Effector CD4-positive, alpha-beta T cell (primary cell): Measurements from ENCODE around the gene RGL3. TPM values are rescaled to one million over a fixed set of nuclear protein-coding genes. Genes with fewer than 3 reads are reported as not detected.
"Not testable (repeated sequence)": the region's sequence is repeated elsewhere in the genome, so short reads cannot be mapped to it uniquely, and the experiment has no call there.

Source experiments
- DNase-seq: peaks from one replicate; pipeline ENCODE4 v3.0.0-alpha.2; 2020
- total RNA-seq: gene quantifications from one replicate; lab custom pipeline; 2026; lab: John Stamatoyannopoulos, UW

The RGL3 gene, protein sequence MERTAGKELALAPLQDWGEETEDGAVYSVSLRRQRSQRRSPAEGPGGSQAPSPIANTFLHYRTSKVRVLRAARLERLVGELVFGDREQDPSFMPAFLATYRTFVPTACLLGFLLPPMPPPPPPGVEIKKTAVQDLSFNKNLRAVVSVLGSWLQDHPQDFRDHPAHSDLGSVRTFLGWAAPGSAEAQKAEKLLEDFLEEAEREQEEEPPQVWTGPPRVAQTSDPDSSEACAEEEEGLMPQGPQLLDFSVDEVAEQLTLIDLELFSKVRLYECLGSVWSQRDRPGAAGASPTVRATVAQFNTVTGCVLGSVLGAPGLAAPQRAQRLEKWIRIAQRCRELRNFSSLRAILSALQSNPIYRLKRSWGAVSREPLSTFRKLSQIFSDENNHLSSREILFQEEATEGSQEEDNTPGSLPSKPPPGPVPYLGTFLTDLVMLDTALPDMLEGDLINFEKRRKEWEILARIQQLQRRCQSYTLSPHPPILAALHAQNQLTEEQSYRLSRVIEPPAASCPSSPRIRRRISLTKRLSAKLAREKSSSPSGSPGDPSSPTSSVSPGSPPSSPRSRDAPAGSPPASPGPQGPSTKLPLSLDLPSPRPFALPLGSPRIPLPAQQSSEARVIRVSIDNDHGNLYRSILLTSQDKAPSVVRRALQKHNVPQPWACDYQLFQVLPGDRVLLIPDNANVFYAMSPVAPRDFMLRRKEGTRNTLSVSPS
- not detected for total RNA-seq

DNA sequence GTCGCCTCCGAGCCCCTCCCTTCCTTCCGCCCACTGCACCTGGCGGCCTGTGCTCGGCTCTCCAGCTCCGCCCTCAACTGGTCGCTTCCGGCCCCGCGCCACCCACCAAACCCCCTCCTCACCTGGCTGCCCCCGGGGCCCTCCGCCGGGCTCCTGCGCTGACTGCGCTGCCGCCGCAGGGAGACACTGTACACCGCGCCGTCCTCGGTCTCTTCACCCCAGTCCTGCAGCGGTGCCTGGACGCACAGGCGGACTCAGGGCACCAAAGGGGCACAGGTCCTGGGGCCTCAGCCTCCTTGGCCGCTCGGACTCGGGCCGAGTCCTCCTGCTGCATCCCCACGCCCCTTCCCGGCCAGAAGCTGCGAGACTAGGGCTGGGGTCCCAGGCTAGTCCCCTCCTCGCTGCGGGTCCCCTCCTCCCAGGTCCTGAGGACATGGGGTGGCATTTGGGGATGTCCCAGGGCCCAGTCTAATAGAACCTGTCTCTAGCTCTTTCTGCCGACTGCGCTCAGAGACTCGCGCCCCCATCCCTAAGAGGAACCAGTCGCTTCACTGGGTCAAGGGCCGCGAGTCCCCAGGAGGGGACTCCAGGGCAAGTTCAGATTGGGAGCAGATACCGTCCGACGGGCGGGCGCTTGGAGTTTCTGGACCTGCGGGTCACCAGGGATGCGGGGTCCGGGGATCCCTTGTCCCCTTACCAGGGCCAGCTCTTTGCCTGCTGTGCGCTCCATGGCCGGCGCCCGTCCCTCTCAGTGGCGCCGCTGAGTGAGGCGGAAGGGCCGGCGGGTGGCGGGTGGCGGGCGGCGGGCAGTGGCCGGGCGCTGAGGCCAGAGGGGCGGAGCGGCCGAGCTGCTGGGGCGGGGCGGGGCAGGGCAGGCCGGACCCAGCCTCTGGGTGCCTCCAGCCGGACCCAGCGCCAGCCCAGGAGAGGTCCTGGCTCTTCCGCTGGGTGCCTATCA is at the start of gene RGL3:
Gene RGL3 (minus strand): TSS at position 766 of the 958 bp plus-strand sequence. CDS start 36 bp downstream, at position 730.
- no peak for DNase-seq

DNA sequence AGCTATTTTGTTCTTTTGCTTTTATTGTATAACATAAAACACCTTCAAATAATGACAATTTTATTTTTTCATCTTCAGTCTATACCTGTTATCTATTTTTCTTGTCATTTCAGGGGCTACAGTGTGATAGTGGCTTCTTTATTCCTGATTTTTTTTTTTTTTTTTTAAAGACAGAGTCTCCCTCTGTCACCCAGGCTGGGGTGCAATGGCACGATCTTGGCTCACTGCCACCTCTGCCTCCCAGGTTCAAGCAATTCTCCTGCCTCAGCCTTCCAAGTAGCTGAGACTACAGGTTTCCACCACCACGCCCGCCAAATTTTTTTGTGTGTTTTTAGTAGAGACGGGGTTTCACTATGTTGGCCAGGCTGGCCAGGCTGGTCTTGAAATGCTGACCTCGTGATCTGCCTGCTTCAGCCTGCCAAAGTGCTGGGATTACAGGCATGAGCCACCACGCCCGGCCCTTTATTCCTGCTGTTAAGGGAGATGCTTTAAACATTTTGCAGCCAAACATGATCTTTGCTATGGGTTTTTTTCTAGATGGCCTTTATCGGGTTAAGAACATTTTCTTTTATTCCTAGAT is 49.2 kb upstream of the RGL3 start:
- not testable (repeated sequence) for DNase-seq

DNA sequence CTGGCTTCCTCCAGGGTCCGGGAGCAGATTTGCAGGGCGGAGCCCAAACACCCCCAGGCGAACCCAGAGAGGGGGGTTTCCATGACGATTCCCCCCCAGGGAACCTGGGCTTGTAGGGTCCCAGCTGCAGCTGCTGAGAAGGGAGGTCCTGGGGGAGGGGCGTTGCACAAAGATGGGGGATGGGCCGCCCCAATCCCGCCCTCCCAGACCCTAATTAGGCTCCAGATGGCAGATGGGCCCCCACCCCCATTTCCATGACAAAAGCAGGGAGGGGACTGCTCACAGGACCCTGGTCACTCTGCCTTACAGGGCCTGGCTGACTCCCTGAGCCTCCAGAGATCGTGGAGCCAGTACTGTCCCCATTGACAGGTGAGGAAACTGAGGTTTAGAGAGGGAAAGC is 46.5 kb upstream of the RGL3 start:
- DNase-seq = no peak

DNA sequence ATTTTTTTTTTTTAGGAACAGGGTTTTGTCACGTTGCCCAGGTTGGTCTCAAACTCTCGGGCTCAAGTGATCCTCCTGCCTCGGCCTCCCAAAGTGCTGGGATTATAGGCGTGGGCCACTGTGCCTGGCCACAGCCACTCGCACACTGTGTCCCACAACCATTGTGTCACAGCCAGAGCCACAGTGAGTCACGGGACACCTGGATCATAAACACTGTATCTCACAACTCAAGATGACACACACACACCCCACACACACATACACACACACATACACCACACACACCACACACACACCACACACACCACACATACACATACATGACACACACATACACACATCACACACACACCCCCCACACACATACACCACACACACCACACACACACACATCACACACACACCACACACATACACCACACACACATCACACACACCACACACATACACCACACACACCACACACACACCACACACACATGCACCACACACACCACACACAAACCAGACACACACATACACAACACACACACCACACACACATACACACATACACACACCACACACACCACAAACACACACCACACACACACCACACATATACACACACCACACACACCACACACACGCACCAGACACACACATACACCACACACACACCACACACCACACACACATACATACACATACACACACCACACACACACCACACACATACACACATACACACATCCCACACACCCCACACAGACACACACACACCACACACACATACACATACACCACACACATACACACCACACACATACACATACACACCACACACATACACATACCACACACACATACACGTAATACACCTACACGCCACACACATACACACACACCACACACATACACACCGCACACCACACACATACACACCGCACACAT is 45.5 kb upstream of the RGL3 start:
- no peak for DNase-seq

DNA sequence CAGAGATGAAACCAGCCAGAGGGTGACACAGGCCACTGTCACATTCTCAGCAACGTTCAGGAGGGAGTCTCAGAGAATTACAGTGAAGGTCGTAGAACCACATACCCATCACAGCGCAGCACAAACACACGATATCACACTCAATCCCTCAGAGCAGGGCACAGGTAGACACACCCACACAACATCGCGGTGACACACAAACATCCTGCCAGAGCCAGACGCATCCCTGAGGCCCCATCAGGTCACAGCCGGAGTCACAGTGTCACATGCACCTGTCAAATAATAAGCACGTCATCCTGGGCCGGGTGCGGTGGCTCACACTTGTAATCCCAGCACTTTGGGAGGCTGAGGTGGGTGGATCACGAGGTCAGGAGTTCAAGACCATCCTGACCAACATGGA is 44.3 kb upstream of the RGL3 start:
- no peak for DNase-seq

DNA sequence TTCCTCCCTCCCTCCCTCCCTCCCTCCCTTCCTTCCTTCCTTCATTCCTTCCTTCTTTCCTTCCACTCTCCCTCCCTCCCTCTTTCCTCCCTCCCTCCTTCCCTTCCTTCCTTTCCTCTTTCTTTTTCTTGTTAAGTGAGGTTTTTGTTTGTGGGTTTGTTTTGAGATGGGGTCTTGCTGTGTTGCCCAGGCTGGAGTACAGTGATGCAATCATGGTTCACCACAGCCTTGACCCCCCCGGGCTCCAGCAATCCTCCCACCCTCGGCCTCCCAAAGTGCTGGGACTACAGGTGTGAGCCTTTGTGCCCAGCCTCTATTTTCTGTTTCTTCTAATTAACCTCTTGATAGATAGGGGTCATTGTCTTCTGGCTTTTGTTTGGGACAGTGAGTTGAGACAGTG is 42.3 kb upstream of the RGL3 start:
- no peak for DNase-seq

DNA sequence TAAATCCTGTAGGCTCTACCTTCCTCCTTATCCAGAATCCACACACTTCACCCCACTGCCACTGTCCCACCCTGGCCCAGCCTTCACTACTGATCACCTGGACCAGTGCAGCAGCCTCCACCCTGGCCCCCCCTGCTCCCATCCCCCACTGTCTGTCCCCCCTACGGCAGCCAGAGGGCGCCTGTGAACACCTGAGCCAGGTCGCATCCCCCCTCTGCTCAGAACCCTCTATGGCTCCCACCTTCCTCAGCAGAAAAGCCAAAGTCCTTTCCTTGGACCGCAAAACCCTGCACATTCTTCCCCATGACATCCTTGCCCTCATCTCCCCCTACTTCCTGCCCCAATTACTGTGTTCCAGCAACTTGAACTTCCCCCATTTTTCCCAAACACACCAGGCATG is 41.1 kb upstream of the RGL3 start:
- no peak for DNase-seq

DNA sequence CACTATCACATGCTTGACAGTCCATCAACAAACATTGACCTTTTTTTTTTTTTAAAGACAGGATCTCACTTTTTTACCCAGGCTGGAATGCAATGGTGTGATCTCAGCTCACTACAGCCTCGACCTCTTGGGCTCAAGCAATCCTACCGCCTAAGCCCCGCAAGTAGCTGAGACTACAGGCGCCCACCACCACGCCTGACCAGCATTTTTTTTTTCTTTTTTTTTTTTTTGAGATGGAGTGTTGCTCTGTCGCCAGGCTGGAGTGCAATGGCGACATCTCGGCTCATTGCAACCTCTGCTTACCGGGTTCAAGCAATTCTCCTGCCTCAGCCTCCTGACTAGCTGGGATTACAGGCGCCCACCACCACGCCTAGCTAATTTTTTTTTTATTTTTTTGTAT is 39.8 kb upstream of the RGL3 start:
- not testable (repeated sequence) for DNase-seq

DNA sequence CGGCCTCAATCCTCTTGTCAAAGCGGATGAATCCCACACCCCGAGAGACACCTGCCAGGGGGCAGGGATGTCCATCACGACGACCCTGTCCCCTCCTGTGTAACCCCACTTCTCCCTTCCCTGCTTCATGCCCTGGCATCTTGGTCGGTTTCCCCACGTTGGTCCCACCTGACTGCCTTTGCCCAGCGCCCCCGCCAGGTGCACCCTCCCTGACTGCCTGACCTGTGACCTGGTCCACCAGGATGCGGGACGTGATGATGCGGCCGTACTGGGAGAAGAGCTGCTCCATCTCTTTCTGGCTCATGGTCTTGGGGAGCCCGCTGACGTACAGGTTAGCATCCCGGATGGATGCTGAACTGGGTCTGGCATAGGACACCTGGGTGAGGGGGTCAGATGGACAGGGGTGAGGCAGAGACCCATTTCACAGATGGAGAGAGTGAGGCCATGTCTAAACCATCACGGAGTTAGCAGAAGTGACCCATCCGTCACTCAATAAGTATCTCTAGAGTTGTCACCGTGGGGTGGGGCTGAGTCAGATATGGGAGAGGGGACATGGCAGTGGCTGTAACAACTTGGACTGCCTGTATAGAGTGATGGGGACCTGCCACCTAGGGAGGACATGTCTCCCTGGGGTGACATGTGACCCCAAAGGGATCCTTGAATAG is 39.3 kb upstream of the RGL3 start:
- no peak for DNase-seq

DNA sequence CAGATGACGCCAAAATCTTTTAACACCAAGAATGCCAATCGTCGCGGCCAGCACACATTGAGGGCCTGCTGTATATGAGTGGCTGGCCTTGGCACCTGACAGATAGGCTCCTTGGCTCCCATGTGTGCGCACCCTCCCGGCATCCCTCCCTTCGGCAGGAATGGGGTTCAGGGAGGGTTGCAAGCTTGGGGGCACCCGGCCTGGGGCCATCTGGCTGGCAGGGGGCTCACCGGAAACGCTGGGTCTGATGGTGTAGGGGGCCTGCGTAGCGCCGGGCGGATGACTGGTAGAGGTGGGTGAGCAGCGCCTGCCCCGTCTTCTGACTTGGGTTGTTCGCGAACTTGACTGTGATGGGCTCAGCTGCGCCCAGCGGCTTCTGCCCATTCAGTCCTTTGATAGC is 38.7 kb upstream of the RGL3 start:
- no peak for DNase-seq

DNA sequence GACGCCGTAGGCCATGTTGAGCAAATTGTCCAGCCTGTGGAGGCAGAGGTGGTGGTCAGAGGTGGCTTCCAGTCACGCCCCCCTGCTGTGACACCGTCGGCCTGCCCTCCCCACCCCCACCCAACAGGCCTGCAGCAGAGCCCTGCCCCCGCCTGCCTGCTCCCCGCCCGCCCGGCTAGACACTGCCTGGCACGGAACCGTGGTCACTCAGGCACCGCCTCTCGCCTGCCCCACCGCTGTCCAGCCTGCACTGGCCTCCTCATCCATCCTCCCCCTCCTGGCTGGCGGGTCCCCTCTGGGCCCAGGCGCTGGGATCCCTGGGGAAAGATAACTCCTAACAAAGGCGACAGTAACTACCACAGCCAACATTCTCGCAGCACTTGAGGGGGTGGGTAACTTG is 38.0 kb upstream of the RGL3 start:
- DNase-seq = no peak

DNA sequence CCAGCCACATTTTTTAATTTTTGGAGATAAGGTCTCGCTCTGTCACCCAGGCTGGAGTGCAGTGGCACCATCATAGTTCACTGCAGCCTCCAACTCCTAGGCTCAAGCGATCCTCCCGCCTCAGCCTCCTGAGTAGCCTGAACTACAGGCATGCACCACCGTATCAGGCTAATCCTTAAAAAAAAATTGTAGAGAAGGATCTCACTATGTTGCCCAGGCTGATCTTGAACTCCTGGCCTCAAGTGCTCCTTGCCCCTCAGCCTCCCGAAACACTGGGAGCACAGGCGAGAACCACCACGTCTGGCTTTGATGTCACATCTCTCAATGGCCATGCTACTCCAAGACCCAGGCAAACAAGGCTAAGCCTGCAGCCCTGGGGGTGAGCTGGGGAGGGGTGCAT is 37.5 kb upstream of the RGL3 start:
- DNase-seq = no peak

DNA sequence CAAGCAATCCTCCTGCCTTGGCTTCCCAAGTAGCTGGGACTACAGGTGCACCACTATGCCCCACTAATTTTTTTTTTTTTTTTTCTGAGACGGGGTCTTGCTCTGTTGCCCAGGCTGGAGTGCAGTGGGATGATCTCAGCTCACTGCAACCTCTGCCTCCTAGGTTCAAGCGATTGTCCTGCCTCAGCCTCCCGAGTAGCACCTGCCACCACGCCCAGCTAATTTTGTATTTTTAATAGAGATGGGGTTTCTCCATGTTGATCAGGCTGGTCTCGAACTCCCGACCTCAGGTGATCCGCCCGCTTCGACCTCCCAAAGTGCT is 36.1 kb upstream of the RGL3 start:
- not testable (repeated sequence) for DNase-seq

DNA sequence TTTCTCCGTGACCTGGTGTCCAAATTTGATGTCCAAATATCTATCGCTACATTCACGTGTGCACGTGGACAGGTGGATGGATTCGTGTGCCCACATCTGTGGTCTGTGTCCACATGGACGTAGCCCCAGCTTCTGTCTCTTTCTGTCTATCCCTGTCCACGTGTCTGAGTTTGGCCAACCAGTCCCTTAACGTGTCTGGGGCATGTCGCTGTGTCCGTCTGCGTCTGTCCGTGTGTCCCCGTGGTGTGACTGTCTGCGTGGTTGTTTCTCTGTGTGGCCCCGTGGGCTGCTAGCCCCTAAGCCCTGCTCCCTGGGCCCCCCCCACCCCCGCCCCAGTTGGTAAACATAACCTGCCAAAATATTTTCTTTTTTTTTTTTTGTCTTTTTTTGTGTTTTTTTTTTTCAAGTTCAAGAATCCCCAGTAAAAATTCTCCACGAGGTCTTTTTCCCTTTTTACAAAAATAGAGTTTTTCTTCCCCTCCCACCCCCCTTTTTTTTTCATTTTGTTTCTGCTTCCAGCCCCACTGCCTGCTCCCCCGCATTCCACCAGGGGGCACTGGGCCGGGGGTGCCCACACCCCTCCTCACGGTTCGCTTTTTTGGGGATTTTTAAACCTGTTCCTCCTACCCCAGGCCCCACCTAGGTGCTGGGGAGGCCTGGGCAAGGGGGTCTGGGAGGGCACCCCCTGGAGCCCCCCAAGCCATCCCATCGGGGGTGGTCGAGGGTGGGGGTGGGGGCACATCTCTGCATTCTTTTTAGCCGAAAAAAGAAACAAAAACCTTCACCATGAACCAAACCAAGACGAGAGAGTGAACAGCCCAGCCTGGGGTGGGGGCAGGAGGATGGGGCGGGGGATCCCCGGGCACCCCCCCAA is 34.6 kb upstream of the RGL3 start:
- no peak for DNase-seq

DNA sequence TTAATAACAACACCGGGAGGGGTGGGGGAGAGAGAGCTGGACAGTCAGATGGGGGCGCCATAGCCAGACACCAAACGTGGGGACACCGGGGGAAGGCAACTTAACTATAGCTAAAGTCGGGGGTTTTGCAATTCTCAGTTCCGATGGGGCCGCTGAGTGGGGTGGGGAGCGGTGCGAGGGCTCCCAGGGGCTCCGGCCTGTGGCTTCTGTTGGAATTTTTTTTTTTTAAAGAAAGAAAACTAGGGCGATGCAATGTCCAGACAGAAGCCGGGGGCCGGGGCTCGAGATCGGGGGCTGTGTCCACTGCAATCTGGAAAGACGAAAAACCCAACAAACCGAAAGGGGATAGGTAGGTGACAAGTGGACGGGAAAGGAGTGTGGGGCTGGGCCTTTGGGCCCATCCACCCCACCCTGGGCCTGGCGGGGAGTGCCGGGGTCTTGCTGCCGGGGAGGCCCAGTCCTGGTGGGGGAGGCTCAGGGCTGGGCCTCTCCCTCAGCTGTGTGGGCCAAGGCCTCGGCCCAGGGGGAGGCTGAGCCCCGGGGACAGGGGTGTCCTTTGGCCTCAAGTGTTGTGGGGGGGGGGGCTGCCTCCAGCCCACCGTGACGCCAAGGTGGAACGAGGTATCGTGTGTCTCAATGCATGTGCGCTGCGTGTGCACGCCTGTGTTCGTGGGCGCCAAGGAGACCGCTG is 33.7 kb upstream of the RGL3 start:
- no peak for DNase-seq

DNA sequence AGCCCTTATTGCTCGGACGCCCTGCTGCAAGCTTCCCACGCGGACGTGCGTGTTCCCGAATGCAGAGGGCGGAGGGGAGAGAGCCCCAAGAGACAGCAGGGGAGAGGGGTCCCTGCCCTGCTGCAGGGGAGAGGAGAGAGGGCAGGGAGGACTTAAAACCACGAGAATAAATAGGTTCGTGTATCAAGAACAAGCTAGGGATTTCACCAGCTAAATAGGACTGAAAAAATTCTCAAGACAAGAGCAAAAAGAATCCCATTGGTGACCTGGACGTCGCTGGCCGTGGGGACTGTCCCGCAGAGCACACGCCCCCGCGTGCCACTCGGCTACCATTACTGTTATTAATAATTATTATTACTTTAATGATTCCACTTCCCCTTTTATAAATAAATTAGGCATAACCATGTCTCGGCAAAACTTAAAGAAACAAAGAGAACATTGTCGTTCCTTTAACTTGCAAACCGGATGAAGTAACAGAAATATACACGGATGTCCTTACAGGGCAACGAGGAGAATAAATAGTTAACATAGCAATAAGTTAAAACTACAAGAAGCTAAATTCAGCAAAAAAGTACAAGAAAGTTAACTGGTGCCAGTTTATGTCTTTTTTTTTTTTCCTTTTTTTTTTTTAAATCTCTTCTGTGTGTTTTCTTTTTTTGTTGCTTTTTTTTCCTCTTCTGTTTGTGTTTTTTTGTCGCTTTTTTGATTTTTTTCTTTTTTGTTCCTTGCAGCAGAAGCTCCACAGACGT is 32.9 kb upstream of the RGL3 start:
- no peak for DNase-seq

DNA sequence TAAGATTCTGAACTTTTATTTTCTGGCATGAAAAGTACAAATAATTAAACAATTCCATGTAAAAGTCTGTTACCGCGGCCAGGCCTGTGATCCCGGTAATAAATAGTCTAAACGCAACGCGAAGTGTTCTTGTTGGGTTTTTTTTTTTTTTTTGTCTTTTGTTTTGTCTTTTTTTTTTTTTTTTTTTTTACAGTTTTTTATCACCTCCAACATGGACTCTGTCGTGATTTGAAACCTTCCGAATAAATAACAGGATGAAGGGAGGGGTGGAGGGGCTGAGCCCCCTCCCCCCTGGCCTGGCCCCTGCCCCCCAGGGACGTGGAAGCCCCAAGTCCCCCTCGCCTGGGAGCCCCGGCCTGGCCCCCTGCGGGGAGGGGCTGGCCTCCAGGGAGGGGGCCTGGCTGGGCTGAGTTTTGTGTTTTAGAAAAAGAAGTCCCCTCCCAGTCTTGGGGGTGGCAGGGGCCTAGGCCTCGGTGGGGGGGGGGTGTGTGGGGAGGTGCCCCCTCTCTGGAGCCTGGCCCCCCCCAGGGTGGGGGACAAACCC is 32.3 kb upstream of the RGL3 start:
- DNase-seq = no peak

DNA sequence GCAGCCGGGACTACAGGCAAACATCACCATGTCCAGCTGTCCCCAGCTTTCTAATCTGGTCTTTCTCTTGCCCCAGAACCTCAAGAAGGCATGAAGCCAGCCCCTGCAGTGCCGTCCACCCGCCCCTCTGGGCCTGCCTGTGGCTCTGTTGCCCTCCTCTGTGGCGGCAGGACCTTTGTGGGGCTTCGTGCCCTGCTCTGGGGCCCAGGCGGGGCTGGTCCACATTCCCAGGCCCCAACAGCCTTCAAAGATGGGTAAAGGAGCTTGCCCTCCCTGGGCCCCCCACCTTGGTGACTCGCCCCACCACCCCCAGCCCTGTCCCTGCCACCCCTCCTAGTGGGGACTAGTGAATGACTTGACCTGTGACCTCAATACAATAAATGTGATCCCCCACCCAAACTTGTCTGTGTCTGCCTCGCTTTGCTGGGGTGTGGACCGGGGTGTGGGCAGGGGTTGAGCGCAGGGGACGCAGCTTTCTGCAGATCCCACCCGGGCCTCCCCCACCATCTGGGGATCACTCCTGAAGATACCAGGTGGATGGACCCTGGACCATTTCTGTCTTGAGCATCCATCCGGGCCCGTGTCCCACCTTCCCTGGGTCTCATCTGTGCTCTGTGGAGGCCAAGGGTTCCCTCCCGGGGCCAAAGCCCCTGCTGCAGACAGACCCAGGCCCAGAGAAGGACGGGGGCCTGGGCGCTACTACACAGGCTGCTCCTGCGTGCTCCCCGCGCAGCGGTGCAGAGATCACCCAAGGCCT is 31.6 kb upstream of the RGL3 start:
- no peak for DNase-seq
